ENCODE results near the gene ANP32A. TPM values are rescaled to one million over a fixed set of nuclear protein-coding genes. Genes with fewer than 3 reads are reported as not detected.

The ANP32A gene
- total RNA-seq, 1 donor from 2014 or later = 275 TPM

- H3K36me3 Mint-ChIP-seq (ENCODE audit: low read depth) = peaks cover 4% of the 10 kb centered on the region
- H3K27me3 Mint-ChIP-seq (ENCODE audit: insufficient read depth) = peaks cover 15% of the 10 kb centered on the region
- no peak overlapping the region for H3K27ac Mint-ChIP-seq
- intact Hi-C loops (cut with micrococcal nuclease) = loop anchor here (5.0 kb wide), 1 partner anchor 37 kb away; no protein-coding TSS in a partner anchor
- H3K9me3 Mint-ChIP-seq = peaks cover 17% of the 10 kb centered on the region
- H3K4me1 Mint-ChIP-seq (ENCODE audit: low read depth) = peaks cover 21% of the 10 kb centered on the region
- H3K4me3 Mint-ChIP-seq = no peak overlapping the region
- no peak for DNase-seq (ENCODE audit: low spot score)
These were observed 13.7 kb upstream of the ANP32A start for GRCh38 chr15:68834346-68834745.

DNA sequence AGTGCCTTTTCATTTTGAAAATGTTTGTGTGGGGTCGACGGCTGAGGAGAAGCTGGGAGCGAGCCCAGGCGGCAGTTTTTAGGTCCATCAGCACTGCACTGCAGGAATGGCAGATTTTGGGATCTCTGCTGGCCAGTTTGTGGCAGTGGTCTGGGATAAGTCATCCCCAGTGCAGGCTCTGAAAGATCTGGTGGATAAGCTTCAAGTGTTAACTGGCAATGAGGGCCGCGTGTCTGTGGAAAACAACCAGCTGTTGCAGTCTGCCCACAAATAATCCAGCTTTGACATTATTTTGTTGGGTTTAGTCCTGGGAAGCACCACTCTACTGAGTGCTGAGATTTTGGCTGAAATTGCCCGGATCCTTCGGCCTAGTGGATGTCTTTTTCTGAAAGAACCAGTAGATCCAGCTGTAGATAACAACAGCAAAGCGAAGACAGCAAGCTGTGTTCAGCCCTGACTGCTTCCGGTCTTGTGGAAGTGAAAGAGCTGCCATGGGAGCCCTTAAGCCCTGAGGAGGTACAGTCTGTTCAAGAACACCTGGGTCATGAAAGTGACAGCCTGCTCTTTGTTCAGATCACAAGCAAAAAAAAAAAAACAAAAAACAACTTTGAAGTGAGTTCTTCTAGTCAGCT is 13.1 kb upstream of the ANP32A start:
- peak; percentile 9 for DNase-seq (ENCODE audit: low spot score)
- Mint-ChIP-seq H3K9me3 (peaks cover 17% of the 10 kb centered on the region), H3K4me3 (no peak overlapping the region), H3K27me3 (ENCODE audit: insufficient read depth) (peaks cover 12% of the 10 kb centered on the region), H3K4me1 (ENCODE audit: low read depth) (peaks cover 21% of the 10 kb centered on the region), H3K27ac (no peak overlapping the region), H3K36me3 (ENCODE audit: low read depth) (peaks cover 4% of the 10 kb centered on the region)
- intact Hi-C loops (cut with micrococcal nuclease) = loop anchor here (5.0 kb wide), 1 partner anchor 37 kb away; no protein-coding TSS in a partner anchor

GRCh38 chr15:68830141-68830785 is 9.6 kb upstream of the ANP32A start:
- no peak overlapping the region for H3K4me3 Mint-ChIP-seq
- no peaks in the 10 kb centered on the region for H3K36me3 Mint-ChIP-seq (ENCODE audit: low read depth)
- H3K27me3 Mint-ChIP-seq (ENCODE audit: insufficient read depth) = peaks cover 5% of the 10 kb centered on the region
- H3K27ac Mint-ChIP-seq = no peak overlapping the region
- peaks cover 25% of the 10 kb centered on the region for H3K4me1 Mint-ChIP-seq (ENCODE audit: low read depth)
- no peak for DNase-seq (ENCODE audit: low spot score)
- peaks cover under 1% of the 10 kb centered on the region for H3K9me3 Mint-ChIP-seq
- intact Hi-C loops (cut with micrococcal nuclease) = loop anchor here (1.0 to 5.0 kb wide), 2 partner anchors 8 to 33 kb away; no protein-coding TSS in a partner anchor

DNA sequence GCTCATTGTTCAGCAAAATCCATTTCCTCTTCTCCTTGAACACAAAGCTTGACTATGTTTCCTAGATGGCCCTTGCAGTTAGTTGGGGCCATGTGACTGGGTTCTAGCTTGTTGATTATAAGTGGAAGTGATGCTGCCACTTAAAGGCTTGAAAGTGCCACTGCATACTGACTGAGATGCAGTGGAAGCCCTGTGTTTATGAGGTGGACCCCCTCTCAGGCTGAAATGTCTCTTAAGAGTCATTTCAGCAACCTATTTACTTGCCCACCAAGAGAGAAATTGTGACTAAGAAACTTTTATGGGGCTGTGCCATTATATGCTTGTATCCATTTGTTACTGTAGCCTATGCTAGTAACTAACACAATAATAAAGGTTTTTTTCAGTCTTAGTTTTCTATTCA is 8.4 kb upstream of the ANP32A start:
- H3K36me3 Mint-ChIP-seq (ENCODE audit: low read depth) = no peaks in the 10 kb centered on the region
- no peak overlapping the region for H3K27ac Mint-ChIP-seq
- no peak for DNase-seq (ENCODE audit: low spot score)
- intact Hi-C loops (cut with micrococcal nuclease) = loop anchor here (2.0 to 5.0 kb wide), 3 partner anchors 46 to 98 kb away; no protein-coding TSS in a partner anchor
- no peaks in the 10 kb centered on the region for H3K9me3 Mint-ChIP-seq
- H3K4me3 Mint-ChIP-seq = no peak overlapping the region
- H3K27me3 Mint-ChIP-seq (ENCODE audit: insufficient read depth) = peaks cover 5% of the 10 kb centered on the region
- H3K4me1 Mint-ChIP-seq (ENCODE audit: low read depth) = peaks cover 21% of the 10 kb centered on the region

DNA sequence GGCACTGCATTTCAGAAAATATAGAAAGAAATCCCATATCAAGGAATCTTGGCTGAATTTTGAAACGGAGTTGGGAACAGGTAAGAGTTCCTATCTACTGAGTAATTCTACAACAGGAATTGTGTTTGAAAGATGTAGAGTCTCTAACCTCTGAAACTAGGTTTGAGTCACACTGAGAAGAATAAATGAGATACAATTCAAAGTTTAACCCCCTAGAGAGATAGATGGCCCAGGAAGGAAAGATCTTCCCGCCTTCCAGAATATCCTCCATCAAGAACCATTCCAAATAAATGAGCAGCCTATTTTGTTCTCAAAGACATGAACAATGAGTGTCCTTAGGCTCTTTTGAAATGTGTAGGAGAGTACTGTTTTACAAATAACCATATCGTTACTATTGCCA is 2.9 kb upstream of the ANP32A start:
- H3K9me3 Mint-ChIP-seq = no peaks in the 10 kb centered on the region
- H3K4me3 Mint-ChIP-seq = no peak overlapping the region
- intact Hi-C loops (cut with micrococcal nuclease) = no loop called here
- no peaks in the 10 kb centered on the region for H3K27me3 Mint-ChIP-seq (ENCODE audit: insufficient read depth)
- DNase-seq (ENCODE audit: low spot score) = no peak
- H3K4me1 Mint-ChIP-seq (ENCODE audit: low read depth) = peaks cover 25% of the 10 kb centered on the region
- H3K27ac Mint-ChIP-seq = no peak overlapping the region
- H3K36me3 Mint-ChIP-seq (ENCODE audit: low read depth) = peaks cover 8% of the 10 kb centered on the region

GRCh38 chr15:68822818-68823217 is 2.1 kb upstream of the ANP32A start:
- intact Hi-C loops (cut with micrococcal nuclease) = loop anchor here (1.0 kb wide), 2 partner anchors 7 to 41 kb away; no protein-coding TSS in a partner anchor
- Mint-ChIP-seq H3K4me1 (ENCODE audit: low read depth) (peaks cover 21% of the 10 kb centered on the region), H3K27me3 (ENCODE audit: insufficient read depth) (no peaks in the 10 kb centered on the region), H3K9me3 (no peaks in the 10 kb centered on the region), H3K27ac (peak overlapping the region; percentile 27), H3K36me3 (ENCODE audit: low read depth) (peaks cover 8% of the 10 kb centered on the region), H3K4me3 (peak overlapping the region; percentile 34)
- no peak for DNase-seq (ENCODE audit: low spot score)

DNA sequence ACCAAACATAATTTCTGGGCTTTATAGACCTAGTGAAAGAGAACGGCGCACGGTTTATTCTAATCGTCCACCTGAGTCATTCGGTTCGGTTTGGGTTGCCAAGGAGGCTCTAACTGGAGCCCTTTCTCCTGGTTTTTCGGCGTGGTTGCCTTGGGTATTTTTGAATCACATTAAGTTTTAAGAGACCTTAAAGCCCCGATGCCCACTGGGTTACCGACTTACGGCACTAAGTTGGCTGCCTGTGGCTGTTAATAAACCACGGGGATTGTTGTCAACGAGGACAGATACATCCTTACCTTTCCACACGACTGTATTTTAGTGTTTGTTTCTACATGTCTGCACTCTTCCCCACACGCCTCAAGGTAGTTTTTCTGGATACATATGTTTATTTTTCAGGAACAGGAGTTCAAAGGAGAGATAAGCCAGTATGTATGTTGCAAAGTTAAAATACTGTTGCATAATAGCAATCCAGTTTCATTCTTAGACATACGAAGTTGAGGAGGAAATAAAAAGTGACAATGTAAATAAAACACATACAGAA is 1.2 kb upstream of the ANP32A start:
- Mint-ChIP-seq H3K9me3 (no peaks in the 10 kb centered on the region), H3K4me3 (peak overlapping the region; percentile 98), H3K4me1 (ENCODE audit: low read depth) (peaks cover 26% of the 10 kb centered on the region), H3K36me3 (ENCODE audit: low read depth) (peaks cover 10% of the 10 kb centered on the region), H3K27me3 (ENCODE audit: insufficient read depth) (no peaks in the 10 kb centered on the region), H3K27ac (peak overlapping the region; percentile 73)
- intact Hi-C loops (cut with micrococcal nuclease) = loop anchor here (1.0 to 2.0 kb wide), 4 partner anchors 8 to 593 kb away; partner anchors contain the start of genes FEM1B and KIF23
- DNase-seq (ENCODE audit: low spot score) = no peak

GRCh38 chr15:68821190-68821840 is 620 bp upstream of the ANP32A start:
- no peak for DNase-seq (ENCODE audit: low spot score)
- intact Hi-C loops (cut with micrococcal nuclease) = loop anchor here (1.0 to 2.0 kb wide), 2 partner anchors 544 to 593 kb away; partner anchors contain the start of genes FEM1B and KIF23

DNA sequence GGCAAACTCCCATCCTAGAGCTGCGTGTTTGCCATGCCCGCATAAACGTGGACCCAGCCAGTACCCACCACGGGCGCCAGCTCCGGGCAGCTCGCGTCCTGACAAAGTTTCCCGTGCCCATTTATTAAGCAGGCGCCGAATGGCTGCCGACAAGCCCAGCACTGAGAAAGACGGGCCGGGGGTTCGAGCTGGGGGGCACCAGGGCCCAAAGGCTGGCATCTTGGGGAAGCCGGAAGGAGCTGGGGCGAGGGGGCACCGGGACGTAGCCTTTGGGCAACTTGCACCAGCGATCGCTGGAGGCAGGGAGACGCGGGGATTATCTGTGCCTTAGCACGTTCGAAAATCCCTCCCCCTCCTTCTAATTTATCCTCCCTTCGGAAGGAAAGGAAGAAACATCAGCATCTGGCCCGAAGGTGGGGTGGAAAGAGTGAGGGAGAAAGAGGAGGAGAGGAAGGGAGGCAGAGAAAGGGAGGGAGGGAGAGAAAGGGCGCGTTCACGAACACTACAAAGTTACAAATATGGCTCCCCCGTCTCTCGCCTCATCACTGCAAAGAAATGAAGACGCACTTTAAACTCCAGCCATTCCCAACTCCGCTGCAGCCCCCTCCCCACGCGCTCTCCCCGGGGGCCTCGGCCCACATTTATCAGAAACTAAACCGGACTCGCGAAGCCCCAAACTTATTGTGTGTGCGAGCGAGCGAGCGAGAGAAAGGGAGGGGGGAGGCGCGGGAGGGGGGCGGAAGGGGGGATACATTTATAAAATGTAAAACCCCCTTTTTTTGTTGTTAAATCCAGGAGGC is 1.0 kb downstream of the ANP32A start:
- intact Hi-C loops (cut with micrococcal nuclease) = loop anchor here (2.0 to 10.0 kb wide), 4 partner anchors 595 to 935 kb away; partner anchors contain the start of genes KIF23, PIAS1 and RPLP1
- Mint-ChIP-seq H3K4me1 (ENCODE audit: low read depth) (peaks cover 47% of the 10 kb centered on the region), H3K36me3 (ENCODE audit: low read depth) (peaks cover 20% of the 10 kb centered on the region), H3K27ac (peak overlapping the region; percentile 100), H3K9me3 (no peaks in the 10 kb centered on the region), H3K27me3 (ENCODE audit: insufficient read depth) (no peaks in the 10 kb centered on the region), H3K4me3 (peak overlapping the region; percentile 98)
- DNase-seq (ENCODE audit: low spot score) = peak; percentile 14

More at GRCh38 chr15:68821190-68821840, 620 bp upstream of the ANP32A start:
- Mint-ChIP-seq H3K9me3 (no peaks in the 10 kb centered on the region), H3K4me1 (ENCODE audit: low read depth) (peaks cover 32% of the 10 kb centered on the region), H3K27ac (peak overlapping the region; percentile 73), H3K36me3 (ENCODE audit: low read depth) (peaks cover 10% of the 10 kb centered on the region), H3K27me3 (ENCODE audit: insufficient read depth) (no peaks in the 10 kb centered on the region), H3K4me3 (peak overlapping the region; percentile 98)

GRCh38 chr15:68818769-68819494 is 1.8 kb downstream of the ANP32A start:
- Mint-ChIP-seq H3K4me1 (ENCODE audit: low read depth) (peaks cover 55% of the 10 kb centered on the region), H3K36me3 (ENCODE audit: low read depth) (peaks cover 23% of the 10 kb centered on the region), H3K4me3 (peak overlapping the region; percentile 98), H3K27ac (peak overlapping the region; percentile 100), H3K27me3 (ENCODE audit: insufficient read depth) (no peaks in the 10 kb centered on the region), H3K9me3 (no peaks in the 10 kb centered on the region)
- DNase-seq (ENCODE audit: low spot score) = no peak
- intact Hi-C loops (cut with micrococcal nuclease) = loop anchor here (2.0 to 10.0 kb wide), 3 partner anchors 634 to 936 kb away; partner anchors contain the start of genes PIAS1 and RPLP1

GRCh38 chr15:68818066-68818768 is 2.5 kb downstream of the ANP32A start:
- no peaks in the 10 kb centered on the region for H3K9me3 Mint-ChIP-seq
- H3K27ac Mint-ChIP-seq = no peak overlapping the region
- peaks cover 27% of the 10 kb centered on the region for H3K36me3 Mint-ChIP-seq (ENCODE audit: low read depth)
- peak overlapping the region; percentile 98 for H3K4me3 Mint-ChIP-seq
- intact Hi-C loops (cut with micrococcal nuclease) = loop anchor here (2.0 to 10.0 kb wide), 3 partner anchors 635 to 937 kb away; partner anchors contain the start of genes PIAS1 and RPLP1
- DNase-seq (ENCODE audit: low spot score) = peak; percentile 56
- no peaks in the 10 kb centered on the region for H3K27me3 Mint-ChIP-seq (ENCODE audit: insufficient read depth)
- peaks cover 56% of the 10 kb centered on the region for H3K4me1 Mint-ChIP-seq (ENCODE audit: low read depth)
